GM12878 (cell line): ENCODE results near the gene EPAS1. TPM values are rescaled to one million over a fixed set of nuclear protein-coding genes. Genes with fewer than 3 reads are reported as not detected.

Experiments
- ATAC-seq: fragments of 200-7000 bp; cut with Tn5 transposase; 3 replicates; pipeline ENCODE4 v1.9.1; 2020; ENCODE audit warnings: mild to moderate bottlenecking, moderate library complexity
- BruUV-seq: library from RNA; stranded (reverse); fragments of 400-500 nt; replicated peaks from 2 replicates; lab custom pipeline; 2021; lab: Mats Ljungman, UMichigan
- CTCF ChIA-PET: fragments of 300-600 bp; sonication (Branson Sonifier 250); formaldehyde crosslinking; extraction: SDS; loops from one replicate; lab custom pipeline; 2021; ENCODE audit warnings: inconsistent platforms; lab: Yijun Ruan, JAX
- POLR2A ChIA-PET: fragments of 350-600 bp; formaldehyde crosslinking; extraction: SDS; loops from one replicate; lab custom pipeline; 2021; ENCODE audit warnings: inconsistent platforms; lab: Charles Lee
- RAD21 ChIA-PET: fragments of 300-600 bp; sonication (Branson Sonifier 250); formaldehyde crosslinking; loops from one replicate; lab custom pipeline; 2023; ENCODE audit warnings: antibody characterized with exemption; ENCODE audit not compliant: unreplicated experiment; lab: Charles Lee
- SMC1A ChIA-PET: fragments of 300-600 bp; sonication (Branson Sonifier 250); formaldehyde crosslinking; loops from one replicate; lab custom pipeline; 2023; ENCODE audit not compliant: unreplicated experiment, uncharacterized antibody; lab: Charles Lee
- DNase-seq: peaks from one replicate; pipeline ENCODE4 v3.0.0-alpha.2; 2011; ENCODE audit warnings: low read depth, low spot score
- FAIRE-seq: peaks from 3 replicates; lab custom pipeline; 2011; peaks lifted over from hg19 to GRCh38; lab: Jason Lieb, UNC
- H2AFZ ChIP-seq: 2 replicates; pipeline ENCODE4 v1.6.0; 2011; ENCODE audit warnings: low read depth, low read length, control low read depth; ENCODE audit not compliant: control insufficient read depth
- H3K27ac ChIP-seq: 2 replicates; pipeline ENCODE4 v1.5.1; 2011; ENCODE audit warnings: control low read depth; ENCODE audit not compliant: control insufficient read depth, insufficient read depth
- H3K27me3 ChIP-seq, 2 experiments: replicated peaks in 1 of 2; 2 replicates each; pipeline versions ENCODE4 v1.6.0 to v1.6.1; 2011; ENCODE audit warnings: low read length in 1 of 2; ENCODE audit not compliant: control insufficient read depth in 2 of 2, insufficient read depth in 2 of 2
- H3K36me3 ChIP-seq, 2 experiments: 2 replicates each; pipeline ENCODE4 v1.5.1; 2011; ENCODE audit warnings: low read length in 1 of 2; ENCODE audit not compliant: control insufficient read depth in 2 of 2, insufficient read depth in 2 of 2
- H3K4me1 ChIP-seq: 2 replicates; pipeline ENCODE4 v1.6.1; 2011; ENCODE audit warnings: mild to moderate bottlenecking, low read length, moderate library complexity, mixed read lengths; ENCODE audit not compliant: control insufficient read depth, insufficient read depth
- H3K4me2 ChIP-seq: 2 replicates; pipeline ENCODE4 v1.6.0; 2011; ENCODE audit warnings: control low read depth; ENCODE audit not compliant: control insufficient read depth, insufficient read depth
- H3K4me3 ChIP-seq: fragments of 200-600 bp; sonication (generic); 2 replicates; pipeline ENCODE4 v1.5.1; 2016
- H3K79me2 ChIP-seq: 2 replicates; pipeline ENCODE4 v1.6.0; 2011; ENCODE audit warnings: low read length; ENCODE audit not compliant: control insufficient read depth, insufficient read depth
- H3K9ac ChIP-seq: 2 replicates; pipeline ENCODE4 v1.8.0; 2011; ENCODE audit warnings: low read length, control low read depth, mixed read lengths; ENCODE audit not compliant: control insufficient read depth, insufficient read depth
- H3K9me3 ChIP-seq: replicated peaks from 3 replicates; pipeline ENCODE4 v1.5.1; 2011; ENCODE audit warnings: mild to moderate bottlenecking, low read length; ENCODE audit not compliant: control insufficient read depth, insufficient read depth
- H4K20me1 ChIP-seq: 2 replicates; pipeline ENCODE4 v1.6.0; 2011; ENCODE audit not compliant: control insufficient read depth, insufficient read depth
- HDAC2 ChIP-seq: fragments of 200-600 bp; sonication (generic); IDR thresholded peaks from 2 replicates; pipeline ENCODE4 v1.6.1; 2017
- RCOR1 ChIP-seq: conservative IDR thresholded peaks from 2 replicates; pipeline ENCODE4 v1.6.1; 2012; ENCODE audit warnings: low read depth, low read length, improper control_type of control experiment
- SMAD1 ChIP-seq: fragments of 450-650 bp; IDR thresholded peaks from 2 replicates; pipeline ENCODE4 v1.6.1; 2018; ENCODE audit warnings: mild to moderate bottlenecking, low read depth; ENCODE audit not compliant: partially characterized antibody
- WGBS: methylation state at CpG from one replicate; pipeline ENCODE4 v1.1.6; 2016; ENCODE audit warnings: low lambda C conversion rate; ENCODE audit not compliant: insufficient replicate concordance, insufficient coverage; ENCODE audit errors: missing lambda C conversion rate; 5-methylcytosine and 5-hydroxymethylcytosine counted together
- in situ Hi-C: fragments of 300-500 bp; cut with MboI; formaldehyde crosslinking; loops from 9 replicates; pipeline ENCODE4 v1.14.3; 2018; ENCODE audit warnings: mixed read lengths
- intact Hi-C: fragments of 100-400 bp; cut with micrococcal nuclease; formaldehyde crosslinking; loops from one replicate; pipeline ENCODE4 v1.14.2; 2022; ENCODE audit not compliant: unreplicated experiment
- polyA plus RNA-seq, 11 experiments: library from polyadenylated mRNA; depleted of rRNA in 4 of 11; unstranded in 6 of 11; stranded (reverse) in 5 of 11; fragments of >200 nt; fragmentation: Nextera tagmentation in 4 of 11; fragmentation: Illumina TruSeq in 1 of 11; extraction: Ambion mirVana in 4 of 11; extraction: Trizol in 1 of 11; gene quantifications; 1 replicate in 1 of 11; 2 replicates in 10 of 11; pipeline versions ENCODE4 v1.2.1 to v1.2.3, GENCODE V29; 2011 to 2016; ENCODE audit warnings: inconsistent platforms in 2 of 11, missing spikeins in 2 of 11, low read depth in 1 of 11
- total RNA-seq, 4 experiments: library from RNA; depleted of rRNA in 3 of 4; stranded (reverse); fragments of >200 nt in 3 of 4; fragmentation: Illumina TruSeq in 1 of 4; extraction: Trizol in 1 of 4; gene quantifications; 2 replicates each; pipeline versions ENCODE4 v1.2.1 to v1.2.3, GENCODE V29; 2013 to 2021
- TF ChIP-seq, protein P1 (sequence below): fragments of 450-650 bp; IDR thresholded peaks from 2 replicates; pipeline ENCODE4 v1.6.1; 2017; ENCODE audit warnings: mild to moderate bottlenecking, moderate library complexity
- TF ChIP-seq, protein P2 (sequence below): IDR thresholded peaks from 2 replicates; pipeline ENCODE4 v1.6.1; 2012; ENCODE audit warnings: low read depth, low read length, improper control_type of control experiment

The EPAS1 gene
- total and polyA plus RNA-seq, 10 of the 15 experiments (the other 5 are each of a cell fraction or from before 2014, with no cell fraction given): 0.11 to 22.0 (median 1.3) TPM; not detected in 1

DNA sequence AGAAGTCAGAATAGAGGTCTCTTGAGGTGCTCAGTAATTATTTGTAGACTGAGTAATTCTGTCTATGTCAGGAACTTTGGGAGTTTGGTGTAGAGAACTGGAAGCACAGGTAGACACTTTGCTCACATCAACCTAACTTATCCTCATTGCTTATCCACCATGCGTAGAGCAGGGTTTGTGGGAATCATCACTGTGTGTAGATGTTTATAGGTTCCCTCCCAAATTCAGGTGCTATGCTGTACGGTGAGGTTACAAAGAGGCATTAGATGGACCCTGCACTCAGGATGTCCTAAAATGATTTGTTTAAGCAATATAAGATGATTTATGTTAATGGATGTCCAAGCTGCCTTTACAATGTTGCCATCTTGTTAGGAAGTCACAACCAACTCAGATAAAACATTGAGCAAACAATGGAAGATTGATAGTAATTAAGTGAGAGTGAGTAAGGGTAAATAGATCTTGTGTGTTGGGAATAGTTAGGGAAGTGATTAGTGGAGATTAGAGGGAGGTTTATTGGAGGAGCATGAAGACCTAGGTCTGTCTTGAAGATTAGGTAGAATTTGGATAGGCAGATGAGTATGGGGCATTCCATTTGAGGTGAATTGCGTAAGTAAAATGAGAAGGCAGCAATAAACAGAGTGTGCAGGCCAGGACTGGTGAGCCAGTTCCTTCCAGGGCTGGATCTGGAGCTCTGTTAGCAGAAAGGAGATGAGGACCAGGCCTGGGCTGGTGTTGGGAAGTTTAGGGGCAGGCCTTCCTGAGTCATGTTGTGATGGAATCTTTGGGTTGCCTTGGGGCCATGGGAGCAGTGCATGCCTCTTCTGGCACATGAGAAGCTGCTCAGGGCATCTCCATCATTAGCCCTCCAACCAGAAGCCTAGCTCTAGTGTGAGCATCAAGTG is 12.1 kb downstream of the EPAS1 start:
- in situ Hi-C loops (no loop called here), intact Hi-C loops (no loop called here)
- no peak for TF ChIP-seq HDAC2
- no peak for TF ChIP-seq SMAD1
- ATAC-seq (no peak), DNase-seq (no peak), FAIRE-seq (no peak)
- Histone ChIP-seq H3K27ac (no peak overlapping the region), H4K20me1 (no peaks in the 10 kb centered on the region), H3K9me3 (no peaks in the 10 kb centered on the region; the same call in 2 of the 3 replicates), H3K4me1 (no peaks in the 10 kb centered on the region), H3K4me3 (no peak overlapping the region), H3K9ac (no peak overlapping the region), H2AFZ (no peak overlapping the region), H3K27me3 (peaks cover 0 to 7% of the 10 kb centered on the region in 2 experiments; a peak in 1 of 4 replicates), H3K79me2 (no peaks in the 10 kb centered on the region), H3K36me3 (no peaks in the 10 kb centered on the region), H3K4me2 (no peak overlapping the region)
- no TSS peak for BruUV-seq
- CTCF ChIA-PET: interaction anchor here (1.0 to 2.8 kb wide), 4 partner anchors 9 to 246 kb away, joined by 3 to 11 read pairs (median 4); no protein-coding TSS in a partner anchor
- SMC1A ChIA-PET: interaction anchor here (1.0 to 2.6 kb wide), 5 partner anchors 10 to 77 kb away, joined by 3 to 17 read pairs (median 4); no protein-coding TSS in a partner anchor
- RAD21 ChIA-PET: interaction anchor here (0.9 to 1.5 kb wide), 2 partner anchors 10 to 58 kb away, joined by 4 read pairs; no protein-coding TSS in a partner anchor
- 36% methylated on average over 3 of the region's 3 CpGs for WGBS
- POLR2A ChIA-PET: interaction anchor here (0.5 to 1.1 kb wide), 3 partner anchors 9 to 391 kb away, joined by 3 to 4 read pairs (median 4); no protein-coding TSS in a partner anchor

DNA sequence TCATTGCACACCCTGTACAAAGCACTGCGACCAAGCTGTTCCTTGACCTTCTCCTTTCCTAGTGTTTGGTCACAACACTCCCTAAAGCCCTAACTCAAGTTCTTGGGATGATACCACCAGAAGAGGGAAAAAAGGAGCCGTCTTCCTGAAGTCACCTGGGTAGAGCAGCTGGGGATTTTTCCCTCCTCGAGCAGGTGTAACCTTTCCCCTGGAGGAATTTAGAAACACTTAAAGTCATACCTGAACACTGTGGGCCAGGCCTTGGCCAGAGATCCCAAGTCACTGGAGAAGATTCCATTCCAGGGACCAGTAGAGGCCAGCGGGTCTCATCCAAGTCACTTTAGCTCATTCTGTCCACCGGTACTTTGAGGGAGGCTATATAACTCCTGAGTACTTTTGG is 13.2 kb downstream of the EPAS1 start:
- Histone ChIP-seq H3K4me3 (no peak overlapping the region), H3K4me1 (no peaks in the 10 kb centered on the region), H2AFZ (no peak overlapping the region), H4K20me1 (no peaks in the 10 kb centered on the region), H3K4me2 (no peak overlapping the region), H3K27me3 (peaks cover 0 to 7% of the 10 kb centered on the region in 2 experiments; a peak in 1 of 4 replicates), H3K9me3 (no peaks in the 10 kb centered on the region; the same call in 2 of the 3 replicates), H3K27ac (no peak overlapping the region), H3K79me2 (no peaks in the 10 kb centered on the region), H3K9ac (no peak overlapping the region), H3K36me3 (no peaks in the 10 kb centered on the region)
- ChIA-PET RAD21 (interaction anchor here (1.2 kb wide), 1 partner anchor 9 kb away, joined by 4 read pairs; no protein-coding TSS in a partner anchor), POLR2A (no interaction called here), SMC1A (interaction anchor here (2.6 kb wide), 1 partner anchor 8 kb away, joined by 17 read pairs; no protein-coding TSS in a partner anchor), CTCF (no interaction called here)
- no peak for ATAC-seq
- intact Hi-C loops: no loop called here
- 41% methylated on average over 5 of the region's 5 CpGs for WGBS
- BruUV-seq: no TSS peak
- DNase-seq: no peak
- no peak for FAIRE-seq
- in situ Hi-C loops: no loop called here
- TF ChIP-seq, protein P1, sequence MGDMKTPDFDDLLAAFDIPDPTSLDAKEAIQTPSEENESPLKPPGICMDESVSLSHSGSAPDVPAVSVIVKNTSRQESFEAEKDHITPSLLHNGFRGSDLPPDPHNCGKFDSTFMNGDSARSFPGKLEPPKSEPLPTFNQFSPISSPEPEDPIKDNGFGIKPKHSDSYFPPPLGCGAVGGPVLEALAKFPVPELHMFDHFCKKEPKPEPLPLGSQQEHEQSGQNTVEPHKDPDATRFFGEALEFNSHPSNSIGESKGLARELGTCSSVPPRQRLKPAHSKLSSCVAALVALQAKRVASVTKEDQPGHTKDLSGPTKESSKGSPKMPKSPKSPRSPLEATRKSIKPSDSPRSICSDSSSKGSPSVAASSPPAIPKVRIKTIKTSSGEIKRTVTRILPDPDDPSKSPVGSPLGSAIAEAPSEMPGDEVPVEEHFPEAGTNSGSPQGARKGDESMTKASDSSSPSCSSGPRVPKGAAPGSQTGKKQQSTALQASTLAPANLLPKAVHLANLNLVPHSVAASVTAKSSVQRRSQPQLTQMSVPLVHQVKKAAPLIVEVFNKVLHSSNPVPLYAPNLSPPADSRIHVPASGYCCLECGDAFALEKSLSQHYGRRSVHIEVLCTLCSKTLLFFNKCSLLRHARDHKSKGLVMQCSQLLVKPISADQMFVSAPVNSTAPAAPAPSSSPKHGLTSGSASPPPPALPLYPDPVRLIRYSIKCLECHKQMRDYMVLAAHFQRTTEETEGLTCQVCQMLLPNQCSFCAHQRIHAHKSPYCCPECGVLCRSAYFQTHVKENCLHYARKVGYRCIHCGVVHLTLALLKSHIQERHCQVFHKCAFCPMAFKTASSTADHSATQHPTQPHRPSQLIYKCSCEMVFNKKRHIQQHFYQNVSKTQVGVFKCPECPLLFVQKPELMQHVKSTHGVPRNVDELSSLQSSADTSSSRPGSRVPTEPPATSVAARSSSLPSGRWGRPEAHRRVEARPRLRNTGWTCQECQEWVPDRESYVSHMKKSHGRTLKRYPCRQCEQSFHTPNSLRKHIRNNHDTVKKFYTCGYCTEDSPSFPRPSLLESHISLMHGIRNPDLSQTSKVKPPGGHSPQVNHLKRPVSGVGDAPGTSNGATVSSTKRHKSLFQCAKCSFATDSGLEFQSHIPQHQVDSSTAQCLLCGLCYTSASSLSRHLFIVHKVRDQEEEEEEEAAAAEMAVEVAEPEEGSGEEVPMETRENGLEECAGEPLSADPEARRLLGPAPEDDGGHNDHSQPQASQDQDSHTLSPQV: no peak
- TF ChIP-seq, protein P2, sequence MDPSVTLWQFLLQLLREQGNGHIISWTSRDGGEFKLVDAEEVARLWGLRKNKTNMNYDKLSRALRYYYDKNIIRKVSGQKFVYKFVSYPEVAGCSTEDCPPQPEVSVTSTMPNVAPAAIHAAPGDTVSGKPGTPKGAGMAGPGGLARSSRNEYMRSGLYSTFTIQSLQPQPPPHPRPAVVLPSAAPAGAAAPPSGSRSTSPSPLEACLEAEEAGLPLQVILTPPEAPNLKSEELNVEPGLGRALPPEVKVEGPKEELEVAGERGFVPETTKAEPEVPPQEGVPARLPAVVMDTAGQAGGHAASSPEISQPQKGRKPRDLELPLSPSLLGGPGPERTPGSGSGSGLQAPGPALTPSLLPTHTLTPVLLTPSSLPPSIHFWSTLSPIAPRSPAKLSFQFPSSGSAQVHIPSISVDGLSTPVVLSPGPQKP: no peak
- no peak for TF ChIP-seq RCOR1
